GM13976 (cell line): Measurements from ENCODE around the gene SPAM1.
"Not testable (repeated sequence)": the region's sequence is repeated elsewhere in the genome, so short reads cannot be mapped to it uniquely, and the experiment has no call there.

Experiments used
- DNase-seq: peaks from one replicate; pipeline ENCODE4 v3.0.0; 2012; ENCODE audit warnings: low spot score
- CTCF ChIP-seq: IDR thresholded peaks from 2 replicates; pipeline ENCODE4 v1.5.1; 2012; ENCODE audit warnings: borderline replicate concordance, mild to moderate bottlenecking; ENCODE audit not compliant: insufficient read depth; ENCODE audit errors: extremely low read depth, missing control alignments, control extremely low read depth
- in situ Hi-C: fragments of 300-500 bp; cut with MboI; formaldehyde crosslinking; loops from one replicate; pipeline ENCODE4 v1.12.0; 2022; ENCODE audit warnings: low sequenced_read_pairs, mixed read lengths, inconsistent platforms; ENCODE audit not compliant: unreplicated experiment

SPAM1 gene

DNA sequence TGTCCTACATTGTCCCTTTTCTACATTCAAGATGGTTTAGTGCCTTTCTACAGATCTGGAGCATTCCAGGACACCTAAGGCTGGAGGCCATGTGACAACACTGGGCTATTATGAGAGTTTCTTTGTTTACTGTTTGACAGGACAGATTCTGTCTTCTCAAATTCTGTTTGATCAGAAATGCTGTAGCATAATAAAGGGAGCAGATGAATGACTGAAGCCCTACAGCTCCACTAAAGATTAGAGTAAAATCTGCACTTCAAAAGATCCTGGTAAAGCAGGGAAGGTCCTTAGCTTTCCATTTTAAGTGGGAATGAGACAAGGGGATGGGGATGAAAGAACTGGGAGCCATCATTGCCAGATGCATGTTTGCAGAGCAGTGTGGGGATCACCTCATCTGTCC, 69.4 kb downstream of the SPAM1 start:
- in situ Hi-C loops = no loop called here
- TF ChIP-seq CTCF = no peak
- no peak for DNase-seq

DNA sequence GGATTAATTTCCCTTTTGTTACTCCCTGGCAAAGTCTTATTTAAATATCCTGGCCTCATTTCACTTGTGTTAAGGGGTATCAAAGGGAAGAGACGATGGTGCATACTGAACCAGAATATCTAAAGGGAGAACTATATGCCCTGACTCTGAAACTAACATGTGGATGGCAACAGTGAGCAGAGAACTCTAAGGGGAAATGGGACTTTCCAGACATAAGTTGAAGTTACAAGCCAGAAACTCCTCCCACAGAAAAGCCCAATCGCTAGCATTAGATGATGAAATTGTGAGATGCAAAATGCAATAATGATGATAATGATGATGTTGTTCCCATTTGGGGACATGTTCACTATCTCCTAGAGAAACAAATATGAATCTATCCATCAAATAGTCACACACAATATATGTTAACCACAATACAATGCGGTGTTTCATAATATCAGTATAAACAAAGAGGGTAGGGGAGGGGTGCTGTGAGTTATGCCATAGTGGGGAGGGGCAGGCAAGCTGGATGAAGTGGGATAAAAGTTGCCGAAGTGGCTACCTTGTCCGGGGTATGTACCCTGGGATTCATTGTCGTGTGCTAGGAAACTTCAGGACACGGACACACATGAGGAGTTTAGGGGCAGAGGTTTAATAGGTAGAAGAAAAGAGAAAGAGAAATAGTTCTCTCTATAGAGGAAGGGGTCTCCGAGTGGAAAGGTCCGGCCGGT, 70.7 kb downstream of the SPAM1 start:
- peak; percentile 35 for DNase-seq
- in situ Hi-C loops = no loop called here
- TF ChIP-seq CTCF = no peak

- no peak for DNase-seq
- no peak for TF ChIP-seq CTCF
- in situ Hi-C loops = no loop called here
Measured at GRCh38 chr7:123996327-123996625, 71.2 kb downstream of the SPAM1 start.

DNA sequence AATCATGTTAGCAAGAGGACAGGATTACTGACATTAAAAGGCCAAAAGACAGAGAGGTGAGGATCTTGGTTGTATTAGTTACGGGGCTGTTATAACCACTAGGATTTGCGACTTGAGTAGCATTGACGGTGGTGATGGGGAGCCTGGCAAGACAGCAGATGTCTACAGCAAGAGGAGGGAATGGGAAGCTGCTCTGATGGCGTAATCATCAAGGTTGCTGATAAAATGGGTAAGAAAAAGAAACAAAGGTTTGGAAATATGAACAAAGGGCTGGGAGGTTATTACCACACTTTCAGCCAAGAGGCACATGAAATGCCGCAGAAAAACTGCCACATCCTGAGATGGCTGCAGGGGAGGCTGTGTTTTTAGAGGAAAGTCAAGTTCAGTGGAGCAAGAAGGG, 73.9 kb downstream of the SPAM1 start:
- TF ChIP-seq CTCF = no peak
- in situ Hi-C loops = no loop called here
- DNase-seq = no peak

DNA sequence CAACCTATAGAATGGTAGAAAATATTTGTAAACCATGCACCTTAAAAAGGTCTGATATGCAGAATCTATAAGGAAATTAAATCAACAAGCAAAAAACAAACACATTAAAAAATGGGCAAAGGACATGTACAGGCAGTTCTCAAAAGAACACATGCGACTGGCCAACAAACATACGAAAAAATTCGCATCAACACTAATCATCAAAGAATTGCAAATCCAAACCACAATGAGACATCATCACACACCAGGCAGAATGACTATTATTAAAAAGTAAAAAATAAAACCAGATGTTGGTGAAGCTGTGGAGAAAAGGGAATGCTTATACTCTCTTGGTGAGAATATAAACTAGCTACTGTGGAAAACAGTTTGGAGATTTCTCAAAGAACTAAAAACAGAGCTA, 74.7 kb downstream of the SPAM1 start:
- DNase-seq = no peak
- TF ChIP-seq CTCF = no peak
- in situ Hi-C loops = no loop called here

DNA sequence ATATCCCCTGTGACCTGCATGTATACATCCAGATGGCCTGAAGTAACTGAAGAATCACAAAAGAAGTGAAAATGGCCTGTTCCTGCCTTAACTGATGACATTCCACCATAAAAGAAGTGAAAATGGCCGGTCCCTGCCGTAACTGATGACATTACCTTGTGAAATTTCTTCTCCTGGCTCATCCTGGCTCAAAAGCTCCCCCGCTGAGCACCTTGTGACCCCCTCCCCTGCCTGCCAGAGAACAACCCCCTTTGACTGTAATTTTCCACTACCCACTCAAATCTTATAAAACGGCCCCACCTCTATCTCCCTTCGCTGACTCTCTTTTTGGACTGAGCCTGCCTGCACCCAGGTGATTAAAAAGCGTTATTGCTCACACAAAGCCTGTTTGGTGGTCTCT, 83.3 kb downstream of the SPAM1 start:
- DNase-seq, in situ Hi-C loops: not testable (repeated sequence)

DNA sequence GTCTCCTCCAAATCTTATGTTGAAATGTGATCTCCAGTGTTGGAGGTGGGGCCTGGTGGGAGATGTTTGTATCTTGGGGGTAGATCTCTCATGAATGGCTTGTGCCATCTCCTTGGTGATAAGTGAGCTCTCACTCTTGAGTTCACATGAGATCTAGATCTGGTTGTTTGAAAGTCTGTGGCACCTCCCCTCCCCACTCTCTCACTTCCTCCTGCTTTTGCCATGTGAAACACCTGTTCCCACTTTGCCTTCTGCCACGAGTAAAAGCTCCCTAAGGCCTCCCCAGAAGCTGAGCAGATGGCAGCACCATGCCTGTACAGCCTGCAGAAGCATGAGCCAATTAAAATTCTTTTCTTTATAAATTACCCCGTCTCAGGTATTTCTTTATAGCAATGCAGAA, 84.3 kb downstream of the SPAM1 start:
- no peak for DNase-seq
- in situ Hi-C loops = no loop called here
- no peak for TF ChIP-seq CTCF
